Progenitor cell of endocrine pancreas (in vitro differentiated cells): ENCODE data around the gene ASAP2. TPM values are rescaled to one million over a fixed set of nuclear protein-coding genes. Genes with fewer than 3 reads are reported as not detected.
A peak's percentile ranks its signal among the peaks of the same experiment; 100 is the strongest.

Experiments
- DNase-seq: peaks from one replicate; pipeline ENCODE4 v3.0.0; 2021; ENCODE audit warnings: low spot score; ENCODE audit not compliant: unreplicated experiment
- H3K27ac Mint-ChIP-seq: 2 replicates; pipeline ENCODE4 v1.8.0; 2021; ENCODE audit warnings: mild to moderate bottlenecking, moderate library complexity, mixed read lengths
- H3K27me3 Mint-ChIP-seq: 2 replicates; pipeline ENCODE4 v1.8.0; 2021; ENCODE audit warnings: mixed read lengths
- H3K36me3 Mint-ChIP-seq: 2 replicates; pipeline ENCODE4 v1.8.0; 2022; ENCODE audit warnings: mixed read lengths; ENCODE audit not compliant: insufficient read depth
- H3K4me1 Mint-ChIP-seq: 2 replicates; pipeline ENCODE4 v1.8.0; 2021; ENCODE audit warnings: low read depth, mixed read lengths
- H3K4me3 Mint-ChIP-seq: 2 replicates; pipeline ENCODE4 v1.8.0; 2021; ENCODE audit warnings: low read depth, mild to moderate bottlenecking, moderate library complexity, mixed read lengths
- H3K9me3 Mint-ChIP-seq: 2 replicates; pipeline ENCODE4 v1.8.0; 2021; ENCODE audit warnings: low read depth, mixed read lengths
- total RNA-seq: library from RNA; stranded (reverse); gene quantifications from 2 replicates; pipeline ENCODE4 v1.2.1, GENCODE V29; 2021
- TF ChIP-seq, protein P1 (sequence below): fragments of 200-600 bp; sonication (generic); IDR thresholded peaks from one replicate; pipeline ENCODE4 v1.5.0; 2021; ENCODE audit warnings: antibody characterized with exemption, mild to moderate bottlenecking; ENCODE audit not compliant: unreplicated experiment

The ASAP2 gene
- total RNA-seq, 1 donor from 2014 or later = 65.4 TPM

DNA sequence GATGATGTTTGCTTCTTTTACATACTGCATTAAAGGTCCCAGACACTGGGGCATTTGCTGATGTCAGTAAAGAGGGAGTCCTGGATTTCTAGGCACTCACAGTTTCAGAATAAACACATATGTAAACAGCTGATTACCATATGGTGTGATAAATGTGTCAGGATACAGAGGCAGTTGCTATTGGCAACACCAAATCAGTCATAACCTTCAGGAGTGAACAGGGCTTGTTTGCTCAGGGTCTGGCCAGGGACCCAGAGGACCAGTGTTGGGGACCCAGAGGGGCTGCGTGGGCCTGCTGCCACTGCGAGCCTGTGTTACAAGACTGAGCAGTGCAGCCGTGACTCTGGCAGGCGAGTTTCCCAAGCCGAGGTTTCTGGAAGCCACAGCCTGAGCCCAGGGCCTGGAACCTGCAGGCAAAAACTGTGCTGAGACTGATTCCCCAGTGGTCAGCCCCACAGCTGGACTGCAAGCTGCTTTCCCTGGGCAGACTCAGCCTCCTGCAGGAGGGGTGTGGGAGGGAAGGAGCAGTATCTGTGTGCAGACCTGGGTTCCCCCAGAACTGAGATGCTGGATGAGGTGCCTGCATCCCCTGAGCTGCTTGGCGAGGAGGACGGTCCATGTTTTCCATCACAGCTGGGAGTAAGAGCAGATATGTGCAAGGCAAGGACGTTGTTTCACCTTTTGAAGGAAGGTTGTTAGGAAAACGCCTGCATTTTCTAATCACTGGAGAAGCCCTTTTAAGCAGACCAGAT, 23.6 kb downstream of the ASAP2 start:
- Mint-ChIP-seq H3K4me1 (peaks cover 61% of the 10 kb centered on the region), H3K27me3 (no peaks in the 10 kb centered on the region), H3K36me3 (no peaks in the 10 kb centered on the region), H3K27ac (no peak overlapping the region), H3K4me3 (no peak overlapping the region), H3K9me3 (no peaks in the 10 kb centered on the region)
- no peak for DNase-seq
- TF ChIP-seq, protein P1, sequence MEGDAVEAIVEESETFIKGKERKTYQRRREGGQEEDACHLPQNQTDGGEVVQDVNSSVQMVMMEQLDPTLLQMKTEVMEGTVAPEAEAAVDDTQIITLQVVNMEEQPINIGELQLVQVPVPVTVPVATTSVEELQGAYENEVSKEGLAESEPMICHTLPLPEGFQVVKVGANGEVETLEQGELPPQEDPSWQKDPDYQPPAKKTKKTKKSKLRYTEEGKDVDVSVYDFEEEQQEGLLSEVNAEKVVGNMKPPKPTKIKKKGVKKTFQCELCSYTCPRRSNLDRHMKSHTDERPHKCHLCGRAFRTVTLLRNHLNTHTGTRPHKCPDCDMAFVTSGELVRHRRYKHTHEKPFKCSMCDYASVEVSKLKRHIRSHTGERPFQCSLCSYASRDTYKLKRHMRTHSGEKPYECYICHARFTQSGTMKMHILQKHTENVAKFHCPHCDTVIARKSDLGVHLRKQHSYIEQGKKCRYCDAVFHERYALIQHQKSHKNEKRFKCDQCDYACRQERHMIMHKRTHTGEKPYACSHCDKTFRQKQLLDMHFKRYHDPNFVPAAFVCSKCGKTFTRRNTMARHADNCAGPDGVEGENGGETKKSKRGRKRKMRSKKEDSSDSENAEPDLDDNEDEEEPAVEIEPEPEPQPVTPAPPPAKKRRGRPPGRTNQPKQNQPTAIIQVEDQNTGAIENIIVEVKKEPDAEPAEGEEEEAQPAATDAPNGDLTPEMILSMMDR = no peak

GRCh38 chr2:9230881-9231280, 24.3 kb downstream of the ASAP2 start:
- TF ChIP-seq, protein P1 = no peak
- no peak overlapping the region for H3K4me3 Mint-ChIP-seq
- H3K9me3 Mint-ChIP-seq = no peaks in the 10 kb centered on the region
- no peaks in the 10 kb centered on the region for H3K36me3 Mint-ChIP-seq
- no peak for DNase-seq
- H3K27me3 Mint-ChIP-seq = no peaks in the 10 kb centered on the region
- H3K4me1 Mint-ChIP-seq = peaks cover 62% of the 10 kb centered on the region
- no peak overlapping the region for H3K27ac Mint-ChIP-seq

GRCh38 chr2:9231291-9232165, 24.9 kb downstream of the ASAP2 start:
- H3K4me3 Mint-ChIP-seq = no peak overlapping the region
- DNase-seq = no peak
- H3K27ac Mint-ChIP-seq = no peak overlapping the region

DNA sequence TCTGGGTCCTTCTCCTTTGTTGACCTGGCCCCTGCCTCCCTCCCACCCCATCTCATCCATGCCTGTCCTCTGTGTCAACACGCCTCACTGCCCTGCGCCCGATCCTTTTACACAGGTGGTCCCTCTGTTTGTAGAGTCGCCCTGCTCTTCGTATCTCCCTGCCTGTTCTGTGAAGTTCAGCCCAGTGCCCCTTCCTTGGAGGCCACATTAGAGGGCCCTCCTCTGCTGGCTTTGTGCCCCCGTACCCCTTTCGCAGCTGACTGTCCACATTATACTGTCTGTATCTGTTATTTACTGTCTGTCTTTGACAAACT, 25.5 kb downstream of the ASAP2 start:
- TF ChIP-seq, protein P1 = no peak
- Mint-ChIP-seq H3K9me3 (no peaks in the 10 kb centered on the region), H3K36me3 (no peaks in the 10 kb centered on the region), H3K4me1 (peaks cover 65% of the 10 kb centered on the region), H3K27ac (no peak overlapping the region), H3K27me3 (no peaks in the 10 kb centered on the region), H3K4me3 (no peak overlapping the region)
- DNase-seq = no peak

More at GRCh38 chr2:9231291-9232165, 24.9 kb downstream of the ASAP2 start:
- H3K9me3 Mint-ChIP-seq = no peaks in the 10 kb centered on the region
- peaks cover 62% of the 10 kb centered on the region for H3K4me1 Mint-ChIP-seq
- H3K36me3 Mint-ChIP-seq = no peaks in the 10 kb centered on the region
- TF ChIP-seq, protein P1 = no peak
- H3K27me3 Mint-ChIP-seq = no peaks in the 10 kb centered on the region

GRCh38 chr2:9232886-9233285, 26.3 kb downstream of the ASAP2 start:
- H3K27ac Mint-ChIP-seq = peak overlapping the region; percentile 38
- no peaks in the 10 kb centered on the region for H3K9me3 Mint-ChIP-seq
- TF ChIP-seq, protein P1 = no peak
- no peaks in the 10 kb centered on the region for H3K36me3 Mint-ChIP-seq
- H3K4me1 Mint-ChIP-seq = peaks cover 64% of the 10 kb centered on the region
- H3K27me3 Mint-ChIP-seq = no peaks in the 10 kb centered on the region
- no peak overlapping the region for H3K4me3 Mint-ChIP-seq
- no peak for DNase-seq
